ENCODE results near the gene TXK.

The TXK gene

DNA sequence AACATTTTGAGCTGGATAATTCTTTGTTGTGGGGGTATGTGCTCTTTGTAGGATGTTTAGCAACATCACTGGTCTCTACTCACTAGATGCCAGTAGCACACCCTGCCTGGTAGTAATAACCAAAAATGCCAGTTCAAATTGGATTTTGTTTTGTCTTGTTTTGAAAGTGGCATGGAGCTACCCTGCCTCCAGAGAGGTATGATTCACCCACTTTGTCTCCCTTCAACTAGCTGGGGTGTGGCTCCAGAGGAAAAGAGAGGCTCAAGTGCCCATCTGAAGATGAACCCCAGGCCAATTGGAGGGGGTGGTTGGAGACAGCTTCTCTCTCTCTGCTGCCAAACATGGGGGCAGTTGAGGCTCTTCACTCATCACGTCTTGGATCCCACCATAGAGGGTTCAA, 83.0 kb downstream of the TXK start:
- TF ChIP-seq, protein P1, sequence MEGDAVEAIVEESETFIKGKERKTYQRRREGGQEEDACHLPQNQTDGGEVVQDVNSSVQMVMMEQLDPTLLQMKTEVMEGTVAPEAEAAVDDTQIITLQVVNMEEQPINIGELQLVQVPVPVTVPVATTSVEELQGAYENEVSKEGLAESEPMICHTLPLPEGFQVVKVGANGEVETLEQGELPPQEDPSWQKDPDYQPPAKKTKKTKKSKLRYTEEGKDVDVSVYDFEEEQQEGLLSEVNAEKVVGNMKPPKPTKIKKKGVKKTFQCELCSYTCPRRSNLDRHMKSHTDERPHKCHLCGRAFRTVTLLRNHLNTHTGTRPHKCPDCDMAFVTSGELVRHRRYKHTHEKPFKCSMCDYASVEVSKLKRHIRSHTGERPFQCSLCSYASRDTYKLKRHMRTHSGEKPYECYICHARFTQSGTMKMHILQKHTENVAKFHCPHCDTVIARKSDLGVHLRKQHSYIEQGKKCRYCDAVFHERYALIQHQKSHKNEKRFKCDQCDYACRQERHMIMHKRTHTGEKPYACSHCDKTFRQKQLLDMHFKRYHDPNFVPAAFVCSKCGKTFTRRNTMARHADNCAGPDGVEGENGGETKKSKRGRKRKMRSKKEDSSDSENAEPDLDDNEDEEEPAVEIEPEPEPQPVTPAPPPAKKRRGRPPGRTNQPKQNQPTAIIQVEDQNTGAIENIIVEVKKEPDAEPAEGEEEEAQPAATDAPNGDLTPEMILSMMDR (IDR thresholded peaks at IDR 0.05; ENCODE audit: low read depth, low read length, missing control alignments), result no peak
- H3K4me3 ChIP-seq (replicated peaks; ENCODE audit: low read depth, low read length), result no peak overlapping the region
- no peak for DNase-seq (ENCODE audit: extremely low read depth, low read depth)

- DNase-seq (ENCODE audit: extremely low read depth, low read depth), result no peak
- TF ChIP-seq, protein P1 (IDR thresholded peaks at IDR 0.05; ENCODE audit: low read depth, low read length, missing control alignments), result no peak
- H3K4me3 ChIP-seq (replicated peaks; ENCODE audit: low read depth, low read length), result no peak overlapping the region
These were observed 84.6 kb downstream of the TXK start for GRCh38 chr4:48049483-48049882.

DNA sequence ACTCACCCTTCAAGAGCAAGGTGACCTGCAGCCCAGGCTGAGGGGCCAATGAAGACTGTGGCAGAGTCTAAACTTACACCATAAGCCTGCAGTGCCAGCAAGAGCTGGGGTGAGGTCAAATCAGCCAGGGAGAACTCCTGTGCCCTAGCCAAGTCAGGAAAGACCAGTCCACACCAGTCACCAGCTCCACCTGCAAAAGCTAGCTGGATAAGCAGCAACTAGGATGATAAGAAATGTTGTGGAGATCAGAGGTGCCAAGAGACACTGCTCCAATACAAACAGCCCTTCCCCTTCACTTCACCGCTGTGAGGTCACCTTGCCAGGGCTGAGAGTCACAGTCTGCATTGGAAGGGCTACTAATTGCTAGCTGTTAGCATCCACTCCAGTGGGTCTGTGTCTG, 86.2 kb downstream of the TXK start:
- TF ChIP-seq, protein P1 (IDR thresholded peaks at IDR 0.05; ENCODE audit: low read depth, low read length, missing control alignments), result no peak
- no peak for DNase-seq (ENCODE audit: extremely low read depth, low read depth)
- no peak overlapping the region for H3K4me3 ChIP-seq (replicated peaks; ENCODE audit: low read depth, low read length)

DNA sequence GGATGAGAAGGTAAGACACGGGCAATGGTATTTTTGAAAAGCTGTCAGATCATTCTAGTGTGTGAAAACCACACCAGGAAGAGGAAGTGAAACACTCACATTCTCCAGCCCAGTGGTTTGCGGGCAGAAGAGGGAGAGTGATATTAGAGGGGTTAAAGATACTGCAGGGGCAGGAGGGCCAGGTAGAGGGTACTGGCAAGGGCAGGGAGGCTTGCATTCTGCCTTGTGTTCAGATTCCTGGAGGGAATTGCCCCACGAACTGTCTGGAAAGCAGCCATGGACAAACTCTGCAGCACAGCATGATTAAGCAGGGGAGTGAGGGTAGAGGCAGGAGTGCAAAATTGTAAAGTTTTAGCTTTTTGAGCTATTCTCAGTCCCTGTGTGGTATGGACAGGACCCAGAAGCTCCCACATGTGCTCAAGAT, 86.6 kb downstream of the TXK start:
- H3K4me3 ChIP-seq (replicated peaks; ENCODE audit: low read depth, low read length), result no peak overlapping the region
- TF ChIP-seq, protein P1 (IDR thresholded peaks at IDR 0.05; ENCODE audit: low read depth, low read length, missing control alignments), result no peak
- DNase-seq (ENCODE audit: extremely low read depth, low read depth), result no peak

GRCh38 chr4:48046059-48046458, 88.0 kb downstream of the TXK start:
- no peak for DNase-seq (ENCODE audit: extremely low read depth, low read depth)
- no peak overlapping the region for H3K4me3 ChIP-seq (replicated peaks; ENCODE audit: low read depth, low read length)
- TF ChIP-seq, protein P1 (IDR thresholded peaks at IDR 0.05; ENCODE audit: low read depth, low read length, missing control alignments), result no peak

DNA sequence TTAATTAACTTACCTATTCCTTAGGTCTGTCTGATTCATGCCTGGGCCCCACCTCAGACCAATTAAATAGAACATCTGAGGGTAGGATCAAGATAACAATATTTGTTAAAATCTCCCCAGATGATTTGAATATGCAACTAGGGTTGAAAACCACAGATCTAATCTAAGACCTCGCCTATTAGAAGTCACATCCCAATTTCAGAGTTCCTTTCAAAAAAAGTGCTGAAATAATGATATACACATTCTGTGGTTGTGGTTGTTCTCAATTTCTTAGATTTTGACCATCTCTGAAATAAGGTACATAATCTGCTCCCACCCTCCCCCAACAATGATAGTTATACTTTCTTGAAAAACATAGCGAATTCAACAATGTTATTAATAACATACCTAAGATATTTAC, 89.8 kb downstream of the TXK start:
- TF ChIP-seq, protein P1 (IDR thresholded peaks at IDR 0.05; ENCODE audit: low read depth, low read length, missing control alignments), result no peak
- no peak for DNase-seq (ENCODE audit: extremely low read depth, low read depth)
- no peak overlapping the region for H3K4me3 ChIP-seq (replicated peaks; ENCODE audit: low read depth, low read length)

DNA sequence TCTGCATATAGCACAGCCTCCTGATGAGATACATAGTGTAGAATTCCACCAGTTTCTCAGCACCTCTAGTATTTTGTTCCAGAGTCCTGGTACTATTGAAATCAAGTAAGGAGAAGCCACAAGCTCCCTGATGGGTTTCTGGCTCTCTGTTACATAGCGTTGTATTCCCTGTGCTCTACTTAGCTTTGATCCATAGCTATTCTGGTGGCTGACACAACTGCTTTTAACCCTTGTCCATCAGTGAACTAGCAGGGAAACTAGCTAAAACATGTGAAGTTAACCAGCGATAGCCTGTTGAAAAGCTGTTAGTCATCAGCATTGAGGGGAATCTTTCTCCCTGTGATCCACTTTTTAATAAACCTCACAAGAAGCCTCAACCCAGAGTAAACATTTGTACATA, 90.5 kb downstream of the TXK start:
- TF ChIP-seq, protein P1 (IDR thresholded peaks at IDR 0.05; ENCODE audit: low read depth, low read length, missing control alignments), result no peak
- DNase-seq (ENCODE audit: extremely low read depth, low read depth), result no peak
- H3K4me3 ChIP-seq (replicated peaks; ENCODE audit: low read depth, low read length), result no peak overlapping the region
